Stimulated activated CD8-positive, alpha-beta memory T cell treated with anti-CD3 and anti-CD28 coated beads, Interleukin-15, amount 100 ng/mL, for 4 hours (primary cell): ENCODE results near the gene TXNRD3.
"Not testable (repeated sequence)": the region's sequence is repeated elsewhere in the genome, so short reads cannot be mapped to it uniquely, and the experiment has no call there.

Experiments
- DNase-seq, 2 donors: peaks; one replicate each; pipeline ENCODE4 v3.0.0-alpha.2; 2020; ENCODE audit warnings: low read depth in 2 of 2

TXNRD3 gene

DNA sequence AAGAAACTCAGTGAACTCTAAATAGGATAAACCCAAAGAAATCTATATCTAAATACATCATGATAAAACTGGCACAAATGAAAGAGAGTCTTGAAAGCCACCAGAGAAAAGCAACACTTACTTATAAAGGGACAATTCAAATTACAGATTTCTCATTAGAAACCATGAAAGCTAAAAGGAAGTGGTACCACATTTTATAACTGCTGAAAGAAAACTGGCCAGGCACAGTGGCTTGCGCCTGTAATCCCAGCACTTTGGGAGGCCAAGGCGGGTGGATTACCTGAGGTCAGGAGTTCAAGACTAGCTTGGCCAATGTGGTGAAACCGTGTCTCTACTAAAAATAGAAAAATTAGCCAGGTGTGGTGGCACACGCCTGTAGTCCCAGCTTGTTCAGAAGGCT lies 59.4 kb downstream of the TXNRD3 start:
- DNase-seq = not testable (repeated sequence)

DNA sequence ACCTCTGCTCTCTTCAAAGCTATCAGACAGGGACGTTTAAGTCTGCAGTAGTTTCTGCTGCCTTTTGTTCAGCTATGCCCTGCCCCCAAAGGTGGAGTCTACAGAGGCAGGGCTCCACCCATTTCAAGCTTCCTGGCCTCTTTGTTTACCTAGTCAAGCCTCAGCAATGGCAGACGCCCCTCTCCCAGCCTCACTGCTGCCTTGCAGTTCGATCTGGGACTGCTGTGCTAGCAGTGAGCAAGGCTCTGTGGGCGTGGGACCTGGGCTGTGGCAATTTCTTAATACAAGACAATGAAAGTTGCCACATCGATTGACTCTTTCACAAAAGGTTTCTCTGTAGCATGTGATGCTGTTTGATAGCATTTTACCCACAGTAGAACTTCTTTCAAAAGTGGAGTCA lies 63.4 kb downstream of the TXNRD3 start:
- DNase-seq = not testable (repeated sequence)

DNA sequence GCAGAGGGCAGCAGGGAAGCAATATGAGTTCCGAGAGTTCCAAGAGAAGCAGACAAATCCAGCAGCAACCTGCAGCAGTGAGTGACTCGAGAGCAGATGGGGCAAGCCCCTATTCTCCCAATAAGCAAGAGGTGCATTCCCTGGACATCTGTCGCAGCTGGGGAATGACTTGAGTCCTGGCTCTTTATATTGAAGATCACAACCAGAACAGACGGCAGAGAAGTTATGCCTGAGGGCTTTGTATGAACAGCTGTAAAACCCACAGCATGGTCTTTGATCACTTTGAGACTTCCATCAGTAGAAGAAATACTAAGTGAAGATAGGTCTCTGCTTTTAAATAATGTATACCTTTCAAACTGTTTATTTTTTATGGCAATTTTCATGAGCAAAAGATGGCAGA lies 72.6 kb downstream of the TXNRD3 start:
- no peak for DNase-seq

DNA sequence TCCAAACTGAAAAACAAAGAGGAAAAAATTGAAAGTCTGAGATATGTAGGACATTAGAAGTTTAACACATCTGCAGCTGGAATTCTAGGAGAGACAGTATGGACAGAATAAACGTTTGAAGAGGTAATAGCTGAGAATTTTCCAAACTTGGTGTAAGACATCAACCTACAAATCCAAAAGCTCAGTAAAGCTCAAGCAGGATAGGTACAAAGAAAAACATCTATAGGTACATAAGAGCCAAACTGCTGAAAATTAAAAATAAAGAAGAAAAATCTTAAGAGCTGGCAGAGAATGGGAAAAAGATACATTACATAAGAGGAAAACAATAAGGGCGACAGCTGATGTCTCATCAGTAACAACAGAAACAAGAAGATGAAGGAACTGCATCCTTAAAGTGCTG lies 73.4 kb downstream of the TXNRD3 start:
- DNase-seq = no peak

DNA sequence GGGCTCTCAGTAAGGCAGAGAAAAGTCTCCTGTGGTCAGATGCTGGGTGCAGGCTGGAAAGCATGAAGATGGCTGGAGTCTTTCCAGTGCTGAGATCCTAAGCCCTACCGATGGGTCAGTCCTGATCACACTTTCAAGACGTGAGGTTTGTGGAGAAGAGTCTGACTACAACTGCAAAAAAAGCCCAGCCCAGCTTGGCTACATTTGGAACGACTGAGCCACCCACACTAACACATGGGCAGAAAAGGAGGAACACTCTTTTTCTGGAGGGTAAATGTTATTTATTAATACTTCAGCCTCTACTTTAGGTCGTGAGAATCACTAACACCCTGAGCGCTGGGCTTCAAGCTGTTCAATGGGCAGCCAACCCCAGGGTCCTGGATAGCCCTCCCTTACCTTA lies 74.2 kb downstream of the TXNRD3 start:
- DNase-seq = no peak

DNA sequence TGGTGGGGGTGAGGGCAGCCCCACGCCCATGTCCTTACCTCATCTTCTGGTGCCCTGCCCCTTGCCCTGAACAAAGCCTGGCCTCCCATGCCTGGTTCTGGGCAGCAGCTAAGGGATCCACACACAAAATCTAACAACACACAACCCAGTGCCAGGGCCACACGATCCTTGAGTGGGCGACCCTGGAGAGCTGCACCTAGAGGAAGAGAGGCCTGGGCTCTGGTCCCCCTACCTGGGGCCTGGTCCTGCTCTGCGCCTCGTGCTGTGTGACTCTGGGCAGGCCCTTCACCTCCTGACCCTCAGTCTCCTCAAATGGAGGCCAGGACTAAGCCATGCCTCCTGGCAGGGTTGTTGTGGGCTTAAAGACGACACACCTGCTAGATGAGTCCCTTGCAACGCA lies 76.2 kb downstream of the TXNRD3 start:
- no peak for DNase-seq

DNA sequence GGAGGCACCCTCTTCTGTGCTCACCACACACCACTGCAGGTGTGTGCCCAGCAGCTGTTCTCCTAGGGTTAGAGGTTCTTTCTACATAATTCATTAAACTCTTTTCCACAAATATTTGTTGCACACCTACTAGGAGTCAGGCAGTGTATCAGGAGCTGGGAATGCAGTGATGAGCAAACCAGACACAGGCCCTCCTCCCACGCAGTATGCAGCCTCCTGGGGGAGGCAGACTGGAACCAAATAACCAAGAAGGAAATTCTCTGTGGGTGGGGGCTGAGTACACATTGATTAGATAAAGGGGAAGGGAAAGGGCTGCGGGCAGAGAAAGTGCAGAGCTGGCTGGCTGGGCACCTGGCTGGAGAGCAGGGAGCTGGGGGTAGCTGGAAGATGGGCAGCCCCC lies 77.7 kb downstream of the TXNRD3 start:
- no peak for DNase-seq

DNA sequence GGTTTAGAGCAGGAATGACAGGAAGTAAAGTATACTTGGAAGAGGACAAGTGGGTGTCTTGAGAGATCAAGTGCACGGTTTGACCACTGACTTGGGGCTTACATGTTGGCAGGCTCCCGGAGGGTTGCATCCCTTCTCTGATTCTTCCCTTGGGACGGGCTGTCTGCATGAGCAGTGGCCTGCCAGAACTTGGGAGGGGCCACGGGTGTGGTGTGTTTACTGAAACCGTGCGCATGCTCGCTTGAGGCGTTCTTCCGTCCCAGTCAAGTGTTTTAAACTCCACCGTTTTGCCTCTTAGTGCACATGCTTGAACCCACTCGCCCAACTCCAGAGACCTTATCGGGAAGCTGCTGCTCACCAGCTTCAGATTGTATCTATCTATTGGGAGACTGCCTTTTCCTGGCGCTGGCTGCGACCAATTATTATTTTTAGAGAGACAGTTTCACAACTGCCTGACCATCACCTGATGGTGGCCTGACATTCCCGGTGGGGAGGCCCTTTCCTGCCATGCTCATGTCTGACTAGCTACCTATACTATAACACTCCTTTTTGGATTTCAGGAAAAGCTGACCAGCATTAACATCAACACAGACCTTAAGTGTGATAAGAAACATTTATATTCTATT lies 81.3 kb downstream of the TXNRD3 start:
- DNase-seq = no peak

DNA sequence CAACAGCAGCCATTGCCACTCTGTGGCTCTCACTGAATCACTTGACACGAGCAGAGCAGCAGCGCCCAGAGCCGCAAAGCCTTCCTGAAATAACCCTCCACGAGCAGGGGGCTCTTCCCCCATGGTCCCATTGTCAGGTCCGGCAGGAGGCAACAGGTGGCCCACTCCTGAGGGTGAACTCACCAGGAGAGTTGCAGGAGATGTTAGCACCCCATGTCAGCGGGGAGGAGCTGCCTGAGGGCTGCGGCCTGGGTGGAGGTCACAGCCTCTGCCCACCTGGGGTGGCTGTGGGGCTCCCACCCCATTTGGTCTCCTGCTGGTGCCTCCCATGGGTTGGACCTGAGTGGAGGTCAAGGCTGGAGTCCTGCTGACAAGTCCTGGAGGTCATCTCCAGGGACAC lies 83.8 kb downstream of the TXNRD3 start:
- no peak for DNase-seq

DNA sequence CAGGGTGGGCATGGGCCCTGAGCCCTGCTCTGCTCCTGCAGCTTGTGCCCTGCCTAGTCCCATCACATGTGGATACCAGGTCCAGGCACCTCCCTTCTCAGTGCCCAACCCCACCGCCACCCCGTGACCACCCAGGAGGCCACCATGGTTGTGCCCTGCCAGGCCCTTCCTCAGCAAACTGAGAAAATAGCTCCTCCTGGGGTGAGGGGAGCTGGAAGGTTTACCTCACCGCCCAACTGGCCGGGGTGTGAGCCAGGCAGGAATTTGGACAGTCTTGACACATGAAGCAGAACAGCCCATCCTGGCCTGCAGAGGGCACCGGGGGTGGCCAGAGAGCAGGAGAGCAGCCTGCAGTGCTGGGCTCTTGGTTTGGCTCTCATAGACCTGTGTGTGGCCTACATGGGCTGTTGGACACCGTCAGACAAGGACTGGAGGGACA lies 84.8 kb downstream of the TXNRD3 start:
- no peak for DNase-seq

DNA sequence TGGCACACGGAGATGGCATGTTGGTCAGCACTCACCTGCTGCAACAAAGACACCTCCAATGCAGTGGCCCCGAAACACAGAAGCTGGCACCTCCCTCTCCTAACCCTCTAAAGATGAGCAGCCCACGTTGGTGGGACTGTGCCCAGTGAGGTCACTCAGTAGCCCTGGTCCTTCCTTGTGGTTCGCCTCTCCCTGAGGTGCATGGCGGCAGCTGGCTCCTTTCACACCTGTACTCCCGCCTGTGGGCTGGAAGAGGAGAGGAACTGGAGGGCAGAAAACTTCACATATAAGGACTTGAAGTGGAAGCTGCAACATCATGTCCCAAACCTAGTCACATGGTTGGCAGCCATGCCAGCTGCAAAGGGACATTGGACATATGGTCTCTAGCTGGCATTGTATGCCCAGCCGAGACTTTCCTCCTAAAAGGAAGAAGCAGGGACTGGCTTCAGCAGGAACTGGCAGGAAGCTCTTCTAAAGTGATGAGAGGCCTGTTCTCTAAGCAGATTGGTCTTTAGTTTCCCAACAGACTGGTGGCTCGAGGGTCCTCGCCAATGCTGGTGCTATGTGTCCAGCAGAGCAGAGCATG lies 85.4 kb downstream of the TXNRD3 start:
- DNase-seq = no peak

DNA sequence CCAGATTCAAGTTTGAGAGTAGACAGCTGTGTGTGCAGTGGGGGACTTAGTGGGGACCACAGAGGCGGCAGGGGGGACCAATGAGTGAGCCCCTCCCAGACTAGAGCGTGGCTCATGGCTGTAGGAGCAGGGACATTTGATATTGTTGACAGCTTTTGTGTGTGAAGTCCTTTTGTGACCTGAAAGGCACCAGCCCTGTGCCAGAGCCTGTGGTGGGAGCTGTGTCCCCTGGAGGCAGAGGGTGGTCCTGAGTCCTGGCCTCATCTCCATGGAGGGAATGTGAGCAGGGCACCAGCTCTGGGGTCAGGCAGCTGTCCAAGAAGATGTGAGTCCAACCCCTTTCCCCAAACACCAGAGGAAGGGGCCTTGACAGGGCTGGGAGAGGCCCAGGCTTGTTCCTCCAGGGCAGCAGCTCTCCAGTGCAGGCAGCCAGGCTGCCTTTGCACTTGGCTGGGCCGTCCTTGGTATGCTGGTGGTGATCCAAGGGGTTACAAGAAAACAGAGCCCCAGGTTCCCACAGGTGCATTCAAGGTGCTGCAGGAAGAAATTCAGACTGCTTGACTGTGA lies 86.1 kb downstream of the TXNRD3 start:
- no peak for DNase-seq

DNA sequence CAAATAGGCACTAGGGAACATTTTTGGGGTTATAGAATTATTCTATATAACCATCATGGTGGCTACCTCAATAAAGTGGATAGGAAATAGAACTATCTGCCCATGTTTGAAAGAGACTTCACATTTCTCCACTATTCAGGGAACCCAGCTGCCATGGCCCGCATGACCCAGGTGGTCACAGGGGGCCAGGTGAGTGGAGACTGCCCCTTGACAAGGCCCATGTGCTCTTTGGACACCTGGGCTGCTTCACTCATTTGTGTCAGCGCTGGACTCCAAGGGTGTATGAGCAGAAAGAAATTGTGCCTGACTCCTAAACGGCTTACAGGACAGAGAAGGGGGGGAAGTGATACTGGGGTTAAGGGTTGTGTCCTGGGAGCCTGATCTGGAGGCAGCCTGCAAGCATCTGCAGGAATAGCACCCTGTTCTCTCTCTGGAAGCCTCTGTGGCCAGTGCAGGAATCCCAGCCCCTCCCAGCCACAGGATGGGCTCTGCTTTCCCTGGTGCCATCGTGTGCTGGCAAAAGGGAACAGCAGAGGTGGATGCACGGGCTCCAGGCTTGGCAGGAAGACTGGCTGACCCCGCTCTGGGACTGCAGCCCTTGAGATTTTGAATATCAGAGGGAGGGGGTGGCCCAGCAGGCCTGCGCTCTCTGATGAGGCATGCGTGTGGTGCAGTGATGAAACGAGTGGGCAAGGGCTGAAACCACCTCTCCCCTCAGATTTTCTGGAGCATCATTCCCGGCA lies 87.1 kb downstream of the TXNRD3 start:
- no peak for DNase-seq

DNA sequence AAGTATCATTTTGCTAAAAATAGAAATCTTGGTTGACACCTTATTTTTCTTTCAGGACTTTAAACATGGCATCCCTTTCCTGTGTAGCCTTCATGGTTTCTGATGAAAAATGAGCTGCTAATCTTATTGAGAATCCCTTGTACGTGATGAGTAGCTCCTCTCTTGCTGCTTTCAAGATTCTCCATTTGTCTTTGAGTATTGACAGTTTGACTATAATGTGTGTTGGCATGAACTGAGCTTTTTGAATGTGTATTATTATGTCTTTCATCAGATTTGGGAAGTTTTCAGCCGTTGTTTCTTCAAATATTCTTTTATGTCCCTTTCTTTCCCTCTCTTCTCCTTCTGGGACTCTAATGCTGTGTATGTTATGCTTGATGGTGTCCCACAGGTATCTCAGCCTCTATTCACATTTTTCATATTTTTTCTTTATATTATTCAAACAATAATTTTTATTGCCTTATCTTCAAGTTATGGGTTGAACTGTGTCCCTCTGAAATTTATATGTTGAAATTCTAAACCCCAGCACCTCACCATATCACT lies 92.1 kb downstream of the TXNRD3 start:
- no peak for DNase-seq

DNA sequence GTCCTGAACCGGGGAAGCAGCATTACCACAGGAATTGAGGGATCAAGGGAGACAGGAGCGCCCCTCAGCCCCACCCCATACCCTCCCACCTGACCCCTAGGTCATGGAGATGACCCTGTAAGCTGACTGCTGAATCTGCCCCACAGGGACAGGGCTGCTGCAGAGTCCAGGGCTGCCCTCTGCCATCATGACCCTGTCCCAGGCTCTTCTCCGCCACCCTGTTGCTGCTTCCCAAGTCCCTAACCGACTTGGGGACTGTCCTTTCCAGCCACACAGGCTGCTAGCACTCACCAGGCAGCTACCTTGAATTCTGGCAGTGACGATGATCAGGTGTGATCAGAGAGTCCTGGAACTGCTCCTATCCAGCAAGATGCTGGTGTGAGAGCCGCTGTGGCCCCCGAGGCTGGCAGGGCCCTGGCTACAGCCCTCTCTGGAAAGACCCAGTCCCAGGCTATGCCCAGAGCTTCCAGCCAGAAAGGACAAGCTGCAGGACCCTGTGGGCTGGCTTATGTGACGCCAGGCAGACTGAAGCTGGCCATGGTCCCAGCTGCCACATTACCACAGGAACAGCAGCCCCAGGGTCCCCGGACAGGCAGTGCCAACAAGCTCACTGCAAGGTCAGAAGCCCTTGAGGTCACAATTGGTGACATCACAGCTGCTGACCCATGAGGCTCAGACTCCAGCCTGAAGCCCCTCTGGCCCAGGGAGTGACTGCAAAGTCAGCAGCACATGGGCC lies 96.4 kb downstream of the TXNRD3 start, which contains the start of gene C3orf22:
Gene C3orf22, minus strand, starts transcription at position 597 of the 736 bp plus-strand sequence. CDS start 5,542 bp downstream, outside the sequence.
- no peak for DNase-seq

DNA sequence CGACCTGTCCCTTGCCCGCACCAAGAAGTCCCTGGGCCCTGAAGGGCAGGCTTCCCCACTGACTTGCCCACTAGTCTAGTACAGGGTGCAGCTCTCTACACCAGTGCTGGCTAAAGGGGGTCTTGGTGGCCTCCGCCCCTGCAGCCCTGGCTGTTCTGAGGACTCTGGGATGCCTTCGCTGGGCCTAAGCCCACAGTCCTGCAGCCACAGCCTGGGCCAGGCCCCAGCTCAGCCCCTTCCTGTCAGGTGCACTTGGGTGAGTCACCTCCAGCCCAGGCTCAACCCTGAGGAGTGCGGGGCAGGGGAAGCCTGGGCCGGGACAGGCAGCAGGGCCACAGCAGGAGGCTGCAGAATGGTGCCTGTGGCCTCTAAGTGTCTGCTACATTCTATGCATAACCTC lies 97.2 kb downstream of the TXNRD3 start:
- DNase-seq = no peak

DNA sequence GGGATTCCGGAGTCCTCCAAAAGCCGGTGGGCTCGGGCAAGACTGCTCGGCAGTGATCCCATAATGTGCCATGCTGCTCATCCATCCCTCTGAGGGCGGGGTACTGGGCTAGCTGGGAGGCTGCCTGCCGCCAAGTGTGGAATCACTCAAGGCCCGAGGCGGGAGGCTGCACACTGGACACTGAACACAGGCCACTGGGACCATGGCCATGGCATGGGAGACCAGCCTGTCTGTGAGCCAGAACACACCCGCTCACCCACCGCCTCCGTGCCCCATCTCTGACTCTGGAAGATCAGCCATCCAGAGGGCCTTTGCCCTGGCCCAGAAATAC lies 97.5 kb downstream of the TXNRD3 start:
- DNase-seq = no peak
